Raji (cell line): Measurements from ENCODE around the gene ABI3BP.

Experiments used
- POLR2A ChIP-seq: IDR thresholded peaks from 2 replicates; pipeline ENCODE4 v1.6.1; 2011; ENCODE audit warnings: low read depth, low read length, control low read depth; ENCODE audit not compliant: insufficient read depth

Gene ABI3BP

DNA sequence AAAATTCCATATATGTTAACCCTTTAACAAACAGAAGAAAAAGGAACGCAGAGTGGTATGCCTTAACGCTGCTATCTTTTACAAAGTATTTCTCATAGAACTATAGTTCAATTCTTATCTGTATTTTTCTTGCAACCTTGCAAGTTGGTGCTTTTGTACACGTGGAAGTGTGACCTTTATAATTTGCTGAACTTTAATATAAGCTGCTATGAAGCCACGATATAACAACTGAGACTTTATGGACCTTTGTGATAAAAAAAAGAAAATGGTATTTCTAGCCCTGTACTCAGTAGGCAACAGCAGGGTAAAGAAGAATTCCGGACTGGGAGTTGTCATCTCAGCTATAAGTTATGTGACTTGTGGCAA is 290.3 kb downstream of the ABI3BP start:
- no peak for TF ChIP-seq POLR2A

DNA sequence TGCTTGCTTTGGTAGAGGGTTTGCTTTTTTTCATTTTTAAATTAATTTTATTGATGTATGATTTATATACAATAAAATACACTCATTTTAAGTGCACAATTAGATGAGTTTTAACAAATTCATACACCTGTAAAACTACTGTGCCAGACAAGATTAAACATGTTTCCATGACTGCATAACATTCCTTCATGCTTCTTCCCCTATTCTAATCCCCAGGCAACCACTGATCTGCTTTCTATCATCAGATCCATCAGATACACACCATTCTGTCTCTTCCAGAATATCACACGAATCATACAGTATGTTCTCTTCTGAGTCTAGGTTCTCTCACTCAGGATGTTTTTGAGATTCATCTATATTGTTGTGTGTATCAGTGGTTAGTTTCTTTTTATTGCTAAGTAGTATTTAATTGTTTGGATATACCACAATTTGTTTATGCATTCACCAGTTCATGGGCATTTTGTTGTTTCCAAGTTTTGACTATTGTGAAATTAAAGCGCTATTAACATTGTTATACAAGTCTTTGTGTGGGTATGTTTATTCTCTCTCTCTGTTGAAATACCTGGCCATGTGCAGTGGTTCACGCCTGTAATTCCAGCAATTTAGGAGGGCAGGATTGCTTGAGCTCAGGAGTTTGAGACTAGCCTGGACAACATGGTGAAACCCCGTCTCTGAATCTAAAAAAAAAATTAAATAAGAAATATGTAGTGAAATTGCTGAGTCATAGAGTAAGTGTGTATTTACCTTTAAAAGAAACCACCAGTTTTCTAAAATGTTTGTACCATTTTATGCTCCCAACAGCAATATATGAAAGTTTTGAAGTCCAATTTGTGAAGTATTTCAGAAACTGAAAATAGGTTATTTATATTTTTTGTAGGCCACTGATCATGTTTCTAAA is 290.9 kb downstream of the ABI3BP start:
- TF ChIP-seq POLR2A = no peak

DNA sequence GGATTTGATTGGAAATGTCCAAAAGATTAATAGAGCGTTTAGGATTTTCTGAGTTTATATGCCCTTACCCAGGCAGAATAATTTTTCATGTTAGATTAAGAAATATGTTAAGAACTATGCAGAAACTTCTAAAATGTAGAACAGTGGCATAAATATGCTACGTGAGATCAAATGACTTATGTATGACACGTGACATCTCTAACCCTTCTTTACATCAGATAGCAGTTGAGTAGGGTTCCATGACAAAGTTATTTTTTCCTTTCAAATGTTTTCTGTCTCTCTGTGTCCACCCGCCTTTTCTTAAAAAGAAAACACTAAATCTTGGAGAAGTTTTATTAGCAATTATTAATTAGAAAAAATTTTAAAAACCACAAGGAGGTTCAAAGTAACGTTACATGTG is 292.5 kb downstream of the ABI3BP start:
- TF ChIP-seq POLR2A = no peak
